Measurements from ENCODE around the gene ATP6V1B1. TPM values are rescaled to one million over a fixed set of nuclear protein-coding genes. Genes with fewer than 3 reads are reported as not detected.

ATP6V1B1 gene
- total and polyA plus RNA-seq, 2 donors (not counting 1 experiment from before 2014, with no cell fraction given), result 1.0 to 2.1 TPM

- H3K9ac ChIP-seq (ENCODE audit: insufficient read depth, low read length), result no peak overlapping the region
- DNase-seq (ENCODE audit: low read depth in 2 of 2), result no peak
- peaks cover 56% of the 10 kb centered on the region for H3K27me3 ChIP-seq (ENCODE audit: control insufficient read depth, insufficient read depth, low read length)
- no peaks in the 10 kb centered on the region for H3K79me2 ChIP-seq (ENCODE audit: control insufficient read depth, insufficient read depth, low read length)
- H3K36me3 ChIP-seq (ENCODE audit: control insufficient read depth, insufficient read depth, low read length), result no peaks in the 10 kb centered on the region
- H3K4me1 ChIP-seq (ENCODE audit: control insufficient read depth, extremely low read depth, insufficient read depth, low read length), result no peaks in the 10 kb centered on the region
- H4K20me1 ChIP-seq (ENCODE audit: control insufficient read depth, extremely low read depth, insufficient read depth, low read length), result no peaks in the 10 kb centered on the region
- TF ChIP-seq EZH2 (IDR thresholded peaks at IDR 0.05; ENCODE audit: low read length, missing control alignments), result peak; percentile 80
- no peak for TF ChIP-seq CTCF (conservative IDR thresholded peaks at IDR 0.05 in 1 of 2, IDR thresholded peaks at IDR 0.05 in 1 of 2; ENCODE audit: low read depth in 1 of 2, low read length in 2 of 2)
- no peak overlapping the region for H2AFZ ChIP-seq (ENCODE audit: low read length)
- peak overlapping the region; percentile 84 for H3K4me2 ChIP-seq (ENCODE audit: extremely low read depth, insufficient read depth, low read length)
- H3K9me3 ChIP-seq (ENCODE audit: control insufficient read depth, insufficient read depth, low read depth, low read length), result no peaks in the 10 kb centered on the region
- no peak overlapping the region for H3K27ac ChIP-seq (ENCODE audit: insufficient read depth, low read length)
- H3K4me3 ChIP-seq (replicated peaks in 1 of 4; ENCODE audit: control extremely low read depth in 1 of 4, insufficient read depth in 1 of 4, low read depth in 3 of 4, low read length in 4 of 4), result peak overlapping the region in 3 of 4 experiments; percentile 6 to 44 (median 11)
Measured at GRCh38 chr2:70887550-70888246, 48.0 kb upstream of the ATP6V1B1 start.

- no peaks in the 10 kb centered on the region for H3K4me1 ChIP-seq (ENCODE audit: control insufficient read depth, extremely low read depth, insufficient read depth, low read length)
- H4K20me1 ChIP-seq (ENCODE audit: control insufficient read depth, extremely low read depth, insufficient read depth, low read length), result no peaks in the 10 kb centered on the region
- TF ChIP-seq EZH2 (IDR thresholded peaks at IDR 0.05; ENCODE audit: low read length, missing control alignments) (no peak), CTCF (conservative IDR thresholded peaks at IDR 0.05 in 1 of 2, IDR thresholded peaks at IDR 0.05 in 1 of 2; ENCODE audit: low read depth in 1 of 2, low read length in 2 of 2) (no peak)
- H3K27me3 ChIP-seq (ENCODE audit: control insufficient read depth, insufficient read depth, low read length), result peaks cover 63% of the 10 kb centered on the region
- peak overlapping the region; percentile 84 for H3K4me2 ChIP-seq (ENCODE audit: extremely low read depth, insufficient read depth, low read length)
- DNase-seq (ENCODE audit: low read depth in 2 of 2), result no peak
- H3K9me3 ChIP-seq (ENCODE audit: control insufficient read depth, insufficient read depth, low read depth, low read length), result no peaks in the 10 kb centered on the region
- no peak overlapping the region for H3K9ac ChIP-seq (ENCODE audit: insufficient read depth, low read length)
- H3K36me3 ChIP-seq (ENCODE audit: control insufficient read depth, insufficient read depth, low read length), result no peaks in the 10 kb centered on the region
- H3K4me3 ChIP-seq (replicated peaks in 1 of 4; ENCODE audit: control extremely low read depth in 1 of 4, insufficient read depth in 1 of 4, low read depth in 3 of 4, low read length in 4 of 4), result no peak overlapping the region
- no peak overlapping the region for H3K27ac ChIP-seq (ENCODE audit: insufficient read depth, low read length)
- H2AFZ ChIP-seq (ENCODE audit: low read length), result no peak overlapping the region
- H3K79me2 ChIP-seq (ENCODE audit: control insufficient read depth, insufficient read depth, low read length), result no peaks in the 10 kb centered on the region
Measured at GRCh38 chr2:70888366-70888922, 47.3 kb upstream of the ATP6V1B1 start.

- H3K4me2 ChIP-seq (ENCODE audit: extremely low read depth, insufficient read depth, low read length), result peak overlapping the region; percentile 37
- TF ChIP-seq CTCF (conservative IDR thresholded peaks at IDR 0.05 in 1 of 2, IDR thresholded peaks at IDR 0.05 in 1 of 2; ENCODE audit: low read depth in 1 of 2, low read length in 2 of 2) (no peak), EZH2 (IDR thresholded peaks at IDR 0.05; ENCODE audit: low read length, missing control alignments) (peak; percentile 66)
Measured at GRCh38 chr2:70888923-70889715, 46.6 kb upstream of the ATP6V1B1 start.

More at GRCh38 chr2:70888923-70889715, 46.6 kb upstream of the ATP6V1B1 start:
- Histone ChIP-seq H3K79me2 (ENCODE audit: control insufficient read depth, insufficient read depth, low read length) (no peaks in the 10 kb centered on the region), H4K20me1 (ENCODE audit: control insufficient read depth, extremely low read depth, insufficient read depth, low read length) (no peaks in the 10 kb centered on the region), H3K4me1 (ENCODE audit: control insufficient read depth, extremely low read depth, insufficient read depth, low read length) (no peaks in the 10 kb centered on the region), H3K4me3 (replicated peaks in 1 of 4; ENCODE audit: control extremely low read depth in 1 of 4, insufficient read depth in 1 of 4, low read depth in 3 of 4, low read length in 4 of 4) (no peak overlapping the region), H3K36me3 (ENCODE audit: control insufficient read depth, insufficient read depth, low read length) (no peaks in the 10 kb centered on the region), H3K27me3 (ENCODE audit: control insufficient read depth, insufficient read depth, low read length) (peaks cover 65% of the 10 kb centered on the region), H3K9me3 (ENCODE audit: control insufficient read depth, insufficient read depth, low read depth, low read length) (no peaks in the 10 kb centered on the region), H3K9ac (ENCODE audit: insufficient read depth, low read length) (no peak overlapping the region), H3K27ac (ENCODE audit: insufficient read depth, low read length) (no peak overlapping the region), H2AFZ (ENCODE audit: low read length) (no peak overlapping the region)
- no peak for DNase-seq (ENCODE audit: low read depth in 2 of 2)

All from fibroblast of lung (primary cell).